Brain microvascular endothelial cell (primary cell): Measurements from ENCODE around the gene SGCD.

Source experiments
- DNase-seq: peaks from one replicate; pipeline ENCODE4 v3.0.0-alpha.2; 2020
- H3K27ac ChIP-seq: fragments of 250-450 bp; sonication (Bioruptor Pico); 2 replicates; pipeline ENCODE4 v1.5.1; 2020; ENCODE audit warnings: mild to moderate bottlenecking, moderate library complexity
- H3K27me3 ChIP-seq: fragments of 250-450 bp; sonication (Bioruptor Pico); replicated peaks from 2 replicates; pipeline ENCODE4 v1.5.1; 2020; ENCODE audit warnings: mild to moderate bottlenecking
- H3K36me3 ChIP-seq: fragments of 250-450 bp; sonication (Bioruptor Pico); replicated peaks from 2 replicates; pipeline ENCODE4 v1.5.1; 2020; ENCODE audit warnings: mild to moderate bottlenecking
- H3K4me3 ChIP-seq: 2 replicates; pipeline ENCODE4 v1.5.1; 2011; ENCODE audit warnings: low read depth, mild to moderate bottlenecking, control low read depth, low read length, moderate library complexity
- in situ Hi-C: cut with HindIII; loops from 2 replicates; pipeline ENCODE4 v1.10.0; 2017; ENCODE audit warnings: low sequenced_read_pairs, low pct_ligation_motif_present
- TF ChIP-seq, protein P1 (sequence below): IDR thresholded peaks from 2 replicates; pipeline ENCODE4 v1.5.1; 2011; ENCODE audit warnings: low read depth, mild to moderate bottlenecking, moderate library complexity, low read length, control low read depth, inconsistent platforms; ENCODE audit errors: missing control alignments

Gene SGCD

DNA sequence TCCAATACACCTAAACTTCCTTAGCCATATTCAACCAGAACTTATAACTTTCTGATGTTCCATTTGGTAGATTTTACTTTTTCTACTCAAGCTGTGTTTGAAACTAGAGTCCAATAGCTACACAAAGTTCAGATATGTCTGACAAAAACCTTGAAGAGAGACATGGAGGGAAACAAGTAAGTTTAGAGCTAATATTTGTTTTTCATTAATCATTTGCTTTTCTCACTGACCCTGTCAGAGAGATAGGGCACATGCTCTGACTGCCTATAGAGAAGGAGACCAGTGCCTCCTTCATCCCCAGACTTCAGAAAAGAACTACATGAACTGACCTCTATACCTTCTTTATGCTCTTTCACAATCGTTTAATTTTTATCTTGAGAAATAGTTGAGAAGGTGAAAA lies 366.1 kb downstream of the SGCD start:
- H3K36me3 ChIP-seq: no peaks in the 10 kb centered on the region
- H3K4me3 ChIP-seq: no peak overlapping the region
- TF ChIP-seq, protein P1, sequence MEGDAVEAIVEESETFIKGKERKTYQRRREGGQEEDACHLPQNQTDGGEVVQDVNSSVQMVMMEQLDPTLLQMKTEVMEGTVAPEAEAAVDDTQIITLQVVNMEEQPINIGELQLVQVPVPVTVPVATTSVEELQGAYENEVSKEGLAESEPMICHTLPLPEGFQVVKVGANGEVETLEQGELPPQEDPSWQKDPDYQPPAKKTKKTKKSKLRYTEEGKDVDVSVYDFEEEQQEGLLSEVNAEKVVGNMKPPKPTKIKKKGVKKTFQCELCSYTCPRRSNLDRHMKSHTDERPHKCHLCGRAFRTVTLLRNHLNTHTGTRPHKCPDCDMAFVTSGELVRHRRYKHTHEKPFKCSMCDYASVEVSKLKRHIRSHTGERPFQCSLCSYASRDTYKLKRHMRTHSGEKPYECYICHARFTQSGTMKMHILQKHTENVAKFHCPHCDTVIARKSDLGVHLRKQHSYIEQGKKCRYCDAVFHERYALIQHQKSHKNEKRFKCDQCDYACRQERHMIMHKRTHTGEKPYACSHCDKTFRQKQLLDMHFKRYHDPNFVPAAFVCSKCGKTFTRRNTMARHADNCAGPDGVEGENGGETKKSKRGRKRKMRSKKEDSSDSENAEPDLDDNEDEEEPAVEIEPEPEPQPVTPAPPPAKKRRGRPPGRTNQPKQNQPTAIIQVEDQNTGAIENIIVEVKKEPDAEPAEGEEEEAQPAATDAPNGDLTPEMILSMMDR: no peak
- H3K27ac ChIP-seq: no peak overlapping the region
- H3K27me3 ChIP-seq: no peaks in the 10 kb centered on the region
- in situ Hi-C loops: no loop called here
- DNase-seq: no peak

DNA sequence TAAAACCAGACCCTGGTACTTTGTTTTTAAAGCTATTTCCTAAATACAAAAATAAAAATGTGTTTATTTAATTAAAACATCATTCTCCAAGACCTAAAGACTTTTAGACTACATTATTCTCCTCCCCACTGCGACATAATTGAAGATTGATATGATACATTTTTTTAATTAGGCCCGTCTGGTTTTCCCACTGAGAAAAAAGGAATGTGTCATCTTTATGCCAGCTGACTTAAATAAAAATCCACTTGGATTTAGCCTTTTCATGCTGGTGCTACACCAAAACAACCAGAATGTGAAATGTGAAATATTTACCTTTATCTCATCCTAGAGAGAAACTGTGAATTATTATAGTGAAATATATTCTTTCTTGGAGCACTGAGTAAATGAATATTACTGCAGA lies 367.6 kb downstream of the SGCD start:
- H3K27ac ChIP-seq: no peak overlapping the region
- no peak overlapping the region for H3K4me3 ChIP-seq
- H3K36me3 ChIP-seq: no peaks in the 10 kb centered on the region
- no peak for DNase-seq
- in situ Hi-C loops: no loop called here
- TF ChIP-seq, protein P1: no peak
- no peaks in the 10 kb centered on the region for H3K27me3 ChIP-seq

DNA sequence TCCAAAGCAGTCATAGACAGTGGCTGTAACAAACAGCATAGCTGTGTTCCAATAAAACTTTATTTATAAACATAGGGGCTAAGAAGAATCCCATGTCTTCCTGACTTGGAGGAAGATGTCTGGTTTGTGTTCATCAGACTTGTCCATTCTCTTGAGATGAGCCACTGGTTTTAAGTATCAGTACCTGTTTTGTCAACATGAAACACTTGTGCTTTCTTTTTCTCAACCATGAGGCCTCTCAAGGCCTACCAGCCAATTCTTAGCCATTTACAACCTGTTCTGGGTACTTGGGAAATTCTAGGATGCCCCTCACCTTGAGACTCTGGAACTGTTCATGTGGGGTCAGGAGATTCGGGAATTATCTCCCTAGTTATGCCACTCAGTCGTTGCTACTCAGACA lies 368.8 kb downstream of the SGCD start:
- in situ Hi-C loops: no loop called here
- Histone ChIP-seq H3K27ac (no peak overlapping the region), H3K36me3 (no peaks in the 10 kb centered on the region), H3K27me3 (no peaks in the 10 kb centered on the region), H3K4me3 (no peak overlapping the region)
- no peak for DNase-seq
- TF ChIP-seq, protein P1: no peak

DNA sequence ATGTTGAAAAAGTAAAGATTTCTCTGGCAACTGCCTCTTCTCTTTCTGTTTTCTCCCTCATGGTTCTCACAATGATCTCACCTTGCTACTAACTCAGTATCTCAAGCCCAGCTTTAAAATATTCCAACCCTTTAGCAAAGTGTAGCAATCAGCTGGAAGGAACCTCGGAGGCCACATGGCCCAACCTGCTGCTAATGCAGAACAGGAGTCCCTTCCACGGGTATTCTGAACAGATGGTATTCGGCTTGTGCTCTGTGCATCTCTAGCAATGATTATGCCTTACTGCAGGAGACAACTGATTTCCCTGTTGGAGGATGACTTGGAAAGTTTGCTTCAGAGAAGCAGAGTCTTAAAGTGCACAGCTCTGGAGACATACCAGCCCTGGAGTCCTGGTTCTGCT lies 371.4 kb downstream of the SGCD start:
- no peak for DNase-seq
- TF ChIP-seq, protein P1: no peak
- H3K27ac ChIP-seq: no peak overlapping the region
- in situ Hi-C loops: no loop called here
- no peak overlapping the region for H3K4me3 ChIP-seq
- no peaks in the 10 kb centered on the region for H3K27me3 ChIP-seq
- no peaks in the 10 kb centered on the region for H3K36me3 ChIP-seq

DNA sequence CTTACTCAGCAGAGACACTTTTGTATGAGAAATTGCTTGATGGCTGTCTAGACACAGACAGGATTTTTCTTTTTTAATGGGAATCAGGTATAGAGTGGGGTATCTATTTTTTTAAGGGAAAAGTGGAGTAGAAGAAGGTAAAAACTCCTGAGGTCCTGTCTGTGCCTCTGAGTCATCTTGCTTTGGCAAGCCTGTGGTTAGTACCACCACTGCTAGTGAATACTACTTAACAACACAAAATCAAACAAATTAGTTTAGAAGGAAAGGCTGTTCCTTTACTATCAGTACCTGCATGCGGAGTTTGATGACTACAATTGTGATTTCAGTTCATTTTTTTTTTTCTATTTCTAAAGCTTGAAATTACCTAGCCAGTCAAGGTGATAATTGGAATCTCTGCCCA lies 372.2 kb downstream of the SGCD start:
- DNase-seq: no peak
- no peak overlapping the region for H3K27ac ChIP-seq
- no peaks in the 10 kb centered on the region for H3K27me3 ChIP-seq
- no peaks in the 10 kb centered on the region for H3K36me3 ChIP-seq
- TF ChIP-seq, protein P1: no peak
- H3K4me3 ChIP-seq: no peak overlapping the region
- in situ Hi-C loops: no loop called here

DNA sequence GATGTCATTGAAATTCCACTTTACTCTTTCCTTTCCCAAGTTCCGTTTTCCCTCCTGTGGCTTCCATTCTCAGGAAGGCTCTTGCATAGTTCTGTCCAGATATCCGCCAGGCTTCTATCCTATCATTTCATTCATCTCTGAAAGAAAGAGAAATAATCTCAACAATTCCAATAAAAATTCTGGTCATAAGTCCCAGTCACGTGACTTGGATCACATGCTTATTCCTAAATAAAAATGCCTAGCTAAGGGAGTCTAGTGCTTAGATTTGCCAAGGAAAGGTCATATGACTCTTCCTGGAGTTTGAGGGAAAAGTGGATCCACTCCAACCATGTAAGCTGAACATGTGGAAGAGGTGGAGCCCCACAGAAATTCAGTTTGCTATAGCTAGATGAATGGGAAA lies 377.2 kb downstream of the SGCD start:
- in situ Hi-C loops: no loop called here

More for the DNA sequence above, 377.2 kb downstream of the SGCD start:
- no peak for DNase-seq
- Histone ChIP-seq H3K27me3 (no peaks in the 10 kb centered on the region), H3K4me3 (no peak overlapping the region), H3K27ac (no peak overlapping the region), H3K36me3 (no peaks in the 10 kb centered on the region)
- TF ChIP-seq, protein P1: no peak
